Astrocyte of the cerebellum (primary cell): ENCODE measurements around the gene PDE4C.

Experiments
- DNase-seq: peaks from one replicate; pipeline ENCODE4 v3.0.0-alpha.2; 2011; ENCODE audit warnings: low read depth
- H3K4me3 ChIP-seq: 2 replicates; pipeline ENCODE4 v1.5.1; 2011; ENCODE audit warnings: mild to moderate bottlenecking, low read depth, low read length, moderate library complexity
- CTCF ChIP-seq: IDR thresholded peaks from 2 replicates; pipeline ENCODE4 v1.5.1; 2012; ENCODE audit warnings: low read length, low read depth, moderate library complexity, mild to moderate bottlenecking; ENCODE audit errors: missing control alignments
- in situ Hi-C: cut with HindIII; loops from 2 replicates; pipeline ENCODE4 v1.10.0; 2017; ENCODE audit warnings: low sequenced_read_pairs

The PDE4C gene

GRCh38 chr19:18176367-18177310 lies 49.6 kb downstream of the PDE4C start:
- no peak overlapping the region for H3K4me3 ChIP-seq
- no peak for TF ChIP-seq CTCF
- in situ Hi-C loops: no loop called here
- DNase-seq: no peak

- no peak for DNase-seq
- in situ Hi-C loops: no loop called here
- H3K4me3 ChIP-seq: no peak overlapping the region
- TF ChIP-seq CTCF: no peak
Observed at GRCh38 chr19:18174983-18175382, 51.3 kb downstream of the PDE4C start.
